Eye (tissue), 1 donor: Measurements from ENCODE around the gene BBC3.
A peak's percentile ranks its signal among the peaks of the same experiment; 100 is the strongest.
"Not testable (repeated sequence)": the region's sequence is repeated elsewhere in the genome, so short reads cannot be mapped to it uniquely, and the experiment has no call there.

ENCODE experiments used
- DNase-seq: peaks from one replicate; pipeline ENCODE4 v3.0.0-alpha.2; 2015

The BBC3 gene

DNA sequence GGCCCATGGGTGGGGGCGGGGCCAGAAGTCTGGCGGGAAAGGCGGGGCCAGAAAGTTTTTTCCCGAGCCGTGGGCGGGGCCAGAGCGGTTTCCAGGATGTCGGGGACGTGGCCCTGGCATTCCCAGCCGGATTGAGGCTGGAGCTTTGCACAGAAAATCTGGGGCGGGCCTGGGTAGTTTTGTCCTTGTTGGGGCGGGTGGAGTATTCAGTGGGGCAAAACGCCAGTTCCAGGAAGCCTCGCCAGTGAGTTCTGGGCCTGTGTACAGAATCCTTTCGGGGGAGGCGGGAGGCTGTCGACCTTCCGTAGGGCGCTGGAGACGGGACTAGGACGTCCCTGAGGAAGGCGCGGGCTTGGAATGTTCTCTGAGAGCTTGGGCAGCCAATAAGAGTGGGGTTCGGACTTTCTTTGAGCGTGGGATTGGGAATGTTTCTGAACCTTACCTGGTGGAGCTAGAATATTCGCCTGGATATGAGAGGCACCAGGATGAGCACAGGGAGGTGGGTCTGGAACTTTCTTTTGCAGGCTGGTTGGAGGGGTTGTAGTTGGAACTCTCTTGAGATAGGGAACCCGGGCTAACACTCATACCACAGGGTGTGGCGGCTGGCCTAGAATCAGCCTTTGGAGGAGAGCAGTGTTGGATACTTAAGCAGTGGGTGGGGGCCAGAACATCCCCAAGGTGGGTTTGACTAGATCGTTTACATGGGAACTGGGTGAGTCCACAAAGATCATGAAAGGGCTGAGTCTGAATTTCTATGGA is 26.6 kb upstream of the BBC3 start:
- no peak for DNase-seq

DNA sequence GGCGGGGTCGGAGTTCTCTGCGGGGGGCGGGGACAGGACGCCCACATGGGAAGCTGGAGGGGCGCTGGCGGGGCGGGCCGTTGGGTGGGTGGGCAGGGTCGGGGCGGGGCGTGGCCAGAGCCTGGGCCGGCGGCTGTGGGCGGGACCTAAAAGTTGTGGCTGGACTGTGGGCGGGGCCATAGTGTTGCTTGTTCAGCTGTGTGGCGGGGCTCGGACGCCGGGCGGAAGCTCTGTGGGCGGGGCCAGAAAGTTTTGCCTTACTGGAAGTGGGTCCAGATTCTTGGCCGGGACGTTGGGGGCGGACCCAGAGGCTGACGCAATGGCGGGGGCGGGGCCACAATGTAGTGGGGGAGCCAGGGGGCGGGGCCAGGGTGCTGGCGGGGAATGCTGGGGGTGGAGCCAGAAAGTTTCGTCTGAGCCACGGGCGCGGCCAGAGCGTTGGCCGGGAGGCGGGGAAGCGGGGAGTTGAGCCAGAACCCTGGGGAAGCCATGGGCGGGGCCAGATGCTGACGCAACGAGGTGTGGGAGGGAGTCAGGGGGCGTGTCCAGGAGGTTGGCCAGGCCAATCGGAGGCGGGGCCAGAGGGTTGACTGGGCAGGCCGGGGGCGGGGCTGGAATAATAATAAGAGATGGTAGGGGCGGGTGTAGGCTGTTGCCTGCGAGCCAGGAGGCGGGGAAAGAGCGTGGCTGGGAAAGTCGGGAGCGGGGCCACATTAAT is 25.9 kb upstream of the BBC3 start:
- peak; percentile 100 for DNase-seq

DNA sequence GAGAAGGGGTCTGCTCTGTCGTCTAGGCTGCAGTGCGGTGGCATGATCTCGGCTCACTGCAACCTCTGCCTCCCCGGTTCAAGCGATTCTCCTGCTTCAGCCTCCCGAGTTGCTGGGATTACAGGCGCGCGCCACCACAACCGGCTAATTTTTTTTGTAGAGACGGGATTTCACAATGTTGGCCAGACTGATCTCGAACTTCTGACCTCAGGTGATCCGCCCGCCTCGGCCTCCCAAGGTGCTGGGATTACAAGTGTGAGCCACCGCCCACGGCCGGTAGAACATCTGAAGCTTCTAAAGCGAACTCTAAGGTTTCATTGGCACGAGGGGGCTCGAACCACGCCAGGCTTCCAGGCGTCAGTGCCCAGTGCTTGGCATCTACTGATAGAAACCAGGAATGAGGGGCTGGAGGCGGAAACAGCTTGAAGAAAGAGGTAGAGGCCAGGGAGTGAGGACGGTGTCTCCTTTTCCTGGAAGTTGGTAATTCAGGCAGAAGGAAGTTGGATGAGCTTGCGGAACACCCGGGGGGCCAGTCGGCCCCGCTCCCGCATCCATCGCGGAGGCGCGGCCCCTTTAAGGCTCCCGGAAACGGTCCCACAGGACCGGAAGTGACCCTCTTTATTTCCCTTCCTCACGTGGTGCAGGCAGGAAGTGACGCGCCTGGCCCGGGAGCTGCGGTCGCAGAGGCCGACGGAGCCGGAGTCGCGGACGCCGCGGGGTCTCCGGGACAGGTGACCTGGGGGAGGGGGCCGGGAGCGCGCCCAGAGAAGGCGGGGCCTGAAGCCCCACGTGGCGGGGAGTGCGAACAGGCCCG is 25.1 kb upstream of the BBC3 start, which contains the start of gene CCDC9:
TSS of gene CCDC9 (plus strand) at position 647 of the 814 bp plus-strand sequence. CDS start 1,876 bp downstream, outside the sequence.
- peak; percentile 99 for DNase-seq

DNA sequence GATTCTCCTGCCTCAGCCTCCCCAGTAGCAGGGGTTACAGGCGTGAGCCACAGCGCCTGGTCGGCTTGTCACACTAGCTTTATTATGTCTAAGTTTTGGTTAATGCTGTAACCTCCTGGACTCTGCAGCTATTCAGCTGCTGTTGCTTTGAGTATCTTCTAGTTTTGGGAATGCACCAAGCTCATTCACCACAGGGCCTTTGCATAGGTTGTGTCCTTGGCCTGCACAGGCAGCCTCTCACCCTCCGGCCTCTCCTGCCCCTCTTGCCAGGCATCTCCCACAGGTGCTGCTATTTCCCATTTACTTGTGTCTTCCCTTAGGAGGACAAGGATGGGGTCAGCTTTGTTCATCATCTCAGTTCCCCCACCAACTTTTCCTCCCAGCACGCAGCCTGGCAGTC is 23.0 kb upstream of the BBC3 start:
- DNase-seq = no peak

DNA sequence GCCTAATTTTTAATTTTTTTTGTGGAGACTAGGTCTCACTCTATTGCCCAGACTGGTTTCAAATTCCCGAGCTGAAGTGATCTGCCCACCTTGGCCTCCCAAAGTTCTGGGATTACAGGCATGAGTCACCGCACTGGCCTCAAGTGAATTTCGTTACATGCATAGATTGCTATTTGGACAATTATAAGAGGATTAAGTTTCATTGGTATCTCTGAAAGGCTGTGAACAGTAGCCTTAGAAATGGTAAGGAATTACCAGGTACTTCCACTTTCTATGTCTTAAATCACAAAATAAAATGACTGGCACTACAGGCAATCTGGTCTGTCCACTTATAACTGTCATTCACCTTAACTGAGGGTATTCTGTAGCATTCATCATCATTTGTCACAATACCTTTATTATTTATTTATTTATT is 22.5 kb upstream of the BBC3 start:
- DNase-seq = no peak

DNA sequence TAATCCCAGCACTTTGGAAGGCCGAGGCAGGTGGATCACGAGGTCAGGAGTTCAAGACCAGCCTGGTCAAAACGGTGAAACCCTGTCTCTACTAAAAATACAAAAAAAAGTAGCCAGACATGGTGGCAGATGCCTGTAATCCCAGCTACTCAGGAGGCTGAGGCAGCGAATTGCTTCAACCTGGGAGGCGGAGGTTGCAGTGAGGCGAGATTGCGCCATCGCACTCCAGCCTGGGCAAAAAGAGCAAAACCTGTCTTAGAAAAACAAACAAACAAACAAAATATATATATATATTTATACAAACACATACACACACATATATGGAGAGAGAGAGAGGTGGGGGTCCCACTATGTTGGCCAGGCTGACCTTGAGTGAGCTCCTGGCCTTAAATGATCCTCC is 22.0 kb upstream of the BBC3 start:
- not testable (repeated sequence) for DNase-seq

DNA sequence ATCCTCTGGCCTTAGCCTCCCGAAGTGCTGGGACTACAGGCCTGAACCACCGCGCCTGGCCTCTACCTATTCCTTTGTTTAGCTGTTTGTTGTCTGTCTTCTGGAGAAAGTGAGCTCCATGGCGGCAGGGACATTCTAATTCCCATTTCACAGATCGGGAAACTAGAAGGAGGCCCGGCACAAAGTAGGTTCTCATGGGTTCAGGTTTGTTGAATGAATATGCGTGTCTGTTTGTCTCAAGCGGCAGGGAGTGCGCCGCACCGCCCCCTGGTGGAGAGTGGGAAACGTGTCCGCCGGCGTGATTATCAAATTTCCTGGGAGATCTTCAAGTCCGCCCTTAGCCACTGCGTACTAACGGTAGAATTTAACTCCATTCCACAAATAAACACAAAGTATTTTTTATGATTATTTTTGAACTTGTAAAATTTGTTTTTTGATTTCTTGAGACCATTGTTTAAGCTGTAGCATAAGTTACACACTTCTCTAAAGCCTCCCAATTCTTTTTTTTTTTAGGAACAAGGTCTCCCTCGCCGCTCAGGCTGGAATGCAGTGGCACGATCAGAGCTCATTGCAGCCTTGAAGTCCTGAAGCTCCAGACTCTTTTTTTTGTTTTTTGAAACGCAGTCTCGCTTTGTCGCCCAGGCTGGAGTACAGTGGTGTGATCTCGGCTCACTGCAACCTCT is 16.4 kb upstream of the BBC3 start:
- peak; percentile 92 for DNase-seq

DNA sequence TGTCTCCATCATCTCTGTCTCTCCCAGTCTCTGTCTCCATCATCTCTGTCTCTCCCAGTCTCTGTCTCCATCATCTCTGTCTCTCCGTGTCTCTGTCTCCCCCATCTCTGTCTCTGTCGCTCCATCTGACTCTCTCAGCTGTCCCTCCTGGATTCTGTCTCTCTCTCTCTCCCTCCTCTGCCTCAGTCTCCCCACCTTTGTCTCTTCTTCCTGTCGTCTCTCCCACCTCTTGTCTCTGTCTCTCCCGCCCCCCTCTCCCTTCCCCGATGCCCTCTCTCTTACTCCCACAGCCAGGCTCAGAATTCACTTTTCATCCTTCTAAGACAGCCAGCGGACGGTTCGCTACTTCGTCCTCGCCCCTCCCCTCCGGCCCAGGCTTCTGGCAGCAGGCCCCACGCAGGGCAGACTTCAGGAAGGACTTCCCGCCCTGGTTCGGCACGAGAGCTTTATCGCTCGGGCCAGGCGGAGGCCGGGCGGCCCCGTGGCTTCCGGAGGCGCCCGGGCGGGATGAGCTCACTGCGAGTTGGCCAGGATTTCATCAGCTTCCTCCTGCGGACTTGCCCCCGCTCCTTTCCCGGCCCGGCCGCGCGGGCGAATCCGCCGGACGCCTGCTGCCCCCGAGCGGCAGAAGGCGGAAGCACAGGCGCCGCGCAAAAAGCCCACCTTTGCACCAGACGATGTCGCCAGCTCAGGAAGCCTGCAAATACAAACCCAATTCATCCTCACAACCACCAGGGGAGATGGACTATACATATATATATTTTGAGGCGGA is 13.0 kb upstream of the BBC3 start:
- peak; percentile 95 for DNase-seq

DNA sequence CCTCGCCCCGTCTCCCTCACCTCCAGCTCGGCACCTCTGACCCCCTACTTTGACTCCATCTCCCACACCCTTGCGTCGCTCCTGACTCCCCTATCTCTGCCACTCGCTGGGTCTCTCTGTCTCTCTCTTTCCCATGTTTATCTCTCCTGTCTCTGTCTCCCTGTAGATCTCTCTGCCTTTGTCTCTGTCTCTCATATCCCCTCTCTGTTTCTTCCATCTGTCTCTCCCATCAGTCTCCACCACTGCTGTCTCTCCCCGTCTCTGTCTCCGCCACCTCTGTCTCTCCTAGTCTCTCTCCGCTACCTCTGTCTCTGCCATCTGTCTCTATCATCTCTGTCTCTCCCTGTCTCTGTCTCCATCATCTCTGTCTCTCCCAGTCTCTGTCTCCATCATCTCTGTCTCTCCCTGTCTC is 12.4 kb upstream of the BBC3 start:
- no peak for DNase-seq

DNA sequence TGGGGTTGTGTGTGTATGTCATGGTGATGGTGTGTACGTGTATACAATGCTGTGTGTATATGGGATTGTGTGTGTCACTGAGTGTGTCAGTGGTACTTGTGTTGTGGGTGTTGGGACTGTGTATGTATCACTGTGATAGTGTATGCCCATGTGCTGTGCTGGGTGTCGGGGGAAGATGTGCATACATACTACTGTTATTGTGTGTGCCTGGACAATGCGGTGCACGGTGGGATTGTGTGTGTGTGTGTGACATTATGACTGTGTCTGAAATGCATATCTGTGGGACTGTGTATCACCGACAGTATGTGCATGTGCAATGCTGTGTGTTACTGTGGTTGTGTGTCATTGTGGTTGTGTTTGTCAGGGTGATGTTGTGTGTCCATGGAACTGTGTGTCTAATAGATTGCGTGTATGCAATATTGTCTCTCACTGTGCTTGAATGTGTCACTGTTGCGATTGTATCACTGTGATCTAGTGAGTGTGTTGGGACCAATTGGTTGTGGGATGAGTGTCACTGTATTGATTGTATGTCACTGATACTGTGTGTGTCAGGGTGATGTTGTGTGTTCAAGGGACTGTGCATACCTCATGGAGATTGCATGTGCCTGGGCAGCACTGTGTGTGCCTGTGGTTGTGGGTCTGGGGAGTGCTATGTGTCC is 11.0 kb upstream of the BBC3 start:
- peak; percentile 17 for DNase-seq

DNA sequence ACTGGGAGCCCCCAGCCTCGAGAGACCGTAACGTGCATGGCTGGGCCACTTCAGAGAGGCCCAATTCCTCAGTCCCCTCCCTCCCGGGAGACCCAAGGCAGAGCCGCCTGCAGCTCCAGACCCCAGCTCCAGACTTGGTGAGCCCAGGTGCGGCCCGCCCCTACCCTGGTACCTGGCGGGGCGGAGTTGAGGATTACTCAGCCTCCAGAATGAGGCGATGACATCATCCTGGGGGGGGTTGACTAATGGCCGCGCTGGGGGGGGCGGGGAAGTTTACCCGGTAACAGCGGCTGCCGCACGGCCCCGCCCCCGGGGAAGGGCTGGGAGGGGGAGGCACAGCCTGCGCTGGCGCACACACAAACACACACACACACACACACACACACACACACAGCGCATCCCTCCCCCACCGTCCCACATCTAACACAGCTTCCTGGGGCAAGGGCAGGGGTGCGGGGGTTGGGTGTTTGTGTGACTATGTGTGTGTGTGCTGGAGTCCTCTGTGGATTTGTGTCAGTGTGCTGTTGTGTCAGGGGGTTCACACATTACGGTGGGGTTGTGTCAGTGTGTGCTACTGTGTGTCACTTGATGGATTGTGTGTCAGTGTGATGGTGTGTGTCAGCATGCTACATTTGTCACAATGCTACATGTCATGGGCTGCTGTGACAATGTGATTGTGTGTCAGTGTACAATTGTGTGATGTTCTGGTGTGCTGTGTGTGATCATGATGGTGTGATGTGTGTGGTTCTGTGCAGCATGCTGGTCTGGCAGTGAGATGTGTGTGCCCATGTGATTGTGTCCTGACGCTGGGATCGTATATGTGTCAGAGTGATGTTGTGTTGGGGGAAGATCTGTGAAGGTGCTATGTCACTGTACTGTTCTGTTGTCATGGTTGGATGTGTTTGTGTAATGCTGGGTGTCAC is 10.3 kb upstream of the BBC3 start:
- peak; percentile 70 for DNase-seq

DNA sequence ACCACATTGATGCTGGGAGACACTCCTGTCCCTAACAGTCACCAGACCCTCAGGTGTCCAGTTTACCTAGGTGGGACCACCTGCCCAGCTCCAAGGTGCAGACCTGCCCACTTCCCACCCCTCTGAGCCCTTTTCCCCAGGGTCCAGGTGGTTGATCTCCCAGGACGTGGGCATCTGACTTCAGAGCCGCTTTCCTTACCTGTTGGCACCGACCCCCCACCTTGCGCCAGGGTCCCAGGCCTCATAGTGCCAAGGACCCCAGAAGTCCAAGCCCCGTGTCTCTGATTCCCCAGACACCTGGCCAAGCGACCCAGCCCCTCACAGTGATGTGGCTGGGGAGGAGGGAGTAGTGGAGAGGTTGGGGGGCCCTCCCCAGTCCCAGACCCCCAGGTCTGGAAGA is 9.6 kb upstream of the BBC3 start:
- DNase-seq = no peak

DNA sequence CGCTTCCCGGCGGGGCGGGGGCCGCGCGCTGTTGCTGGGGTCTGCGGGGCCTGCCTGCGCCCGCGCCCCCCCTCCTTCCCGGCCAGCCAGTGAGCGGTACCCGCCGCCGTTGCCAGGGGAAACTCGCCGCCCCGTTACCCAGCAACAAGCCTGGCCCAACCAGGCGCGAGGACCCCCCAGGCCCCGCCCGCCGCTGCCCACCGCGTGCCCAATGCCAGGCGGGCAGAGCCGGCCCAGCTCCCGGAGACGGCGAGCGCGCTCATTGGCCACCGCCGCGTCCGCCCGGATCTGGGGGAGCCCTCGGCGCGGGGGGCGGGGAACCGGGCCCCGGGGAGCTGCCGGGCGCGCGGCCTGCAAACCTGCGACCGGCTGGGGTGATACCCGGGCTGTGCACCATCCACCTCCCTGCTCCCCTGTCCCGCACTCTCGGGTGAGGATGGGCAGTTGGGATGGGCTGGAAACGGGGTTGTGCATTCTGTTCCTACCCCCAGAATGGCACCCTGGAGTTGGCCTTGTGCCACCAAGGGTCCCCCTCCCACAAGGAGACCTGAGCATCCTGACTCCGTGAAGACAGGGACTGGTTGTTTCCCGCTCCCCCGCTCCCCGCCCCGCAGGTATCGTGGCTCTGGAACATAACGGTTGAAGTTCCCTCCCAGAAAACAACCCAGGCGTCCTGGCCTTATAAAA is 8.8 kb upstream of the BBC3 start:
- peak; percentile 84 for DNase-seq

DNA sequence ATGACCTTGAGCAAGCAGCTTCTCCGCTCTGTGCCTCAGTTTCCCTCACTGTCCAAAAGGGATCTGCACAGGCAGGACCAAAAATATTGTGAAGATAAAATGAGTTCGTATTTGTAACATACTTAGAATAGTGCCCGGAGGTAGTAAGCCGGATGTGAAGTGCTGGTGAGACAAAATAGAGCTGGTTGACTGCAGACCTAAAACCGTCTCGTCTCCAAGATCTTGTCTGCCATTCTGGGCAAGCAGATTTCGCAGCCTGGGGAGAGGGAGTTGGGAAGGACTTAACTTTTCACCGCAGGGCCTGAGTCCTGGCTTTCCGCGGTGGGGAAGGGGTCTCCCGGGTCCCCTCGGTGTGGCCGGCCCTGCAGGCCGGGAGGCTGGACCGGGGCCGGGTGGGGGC is 8.2 kb upstream of the BBC3 start:
- DNase-seq = peak; percentile 42

DNA sequence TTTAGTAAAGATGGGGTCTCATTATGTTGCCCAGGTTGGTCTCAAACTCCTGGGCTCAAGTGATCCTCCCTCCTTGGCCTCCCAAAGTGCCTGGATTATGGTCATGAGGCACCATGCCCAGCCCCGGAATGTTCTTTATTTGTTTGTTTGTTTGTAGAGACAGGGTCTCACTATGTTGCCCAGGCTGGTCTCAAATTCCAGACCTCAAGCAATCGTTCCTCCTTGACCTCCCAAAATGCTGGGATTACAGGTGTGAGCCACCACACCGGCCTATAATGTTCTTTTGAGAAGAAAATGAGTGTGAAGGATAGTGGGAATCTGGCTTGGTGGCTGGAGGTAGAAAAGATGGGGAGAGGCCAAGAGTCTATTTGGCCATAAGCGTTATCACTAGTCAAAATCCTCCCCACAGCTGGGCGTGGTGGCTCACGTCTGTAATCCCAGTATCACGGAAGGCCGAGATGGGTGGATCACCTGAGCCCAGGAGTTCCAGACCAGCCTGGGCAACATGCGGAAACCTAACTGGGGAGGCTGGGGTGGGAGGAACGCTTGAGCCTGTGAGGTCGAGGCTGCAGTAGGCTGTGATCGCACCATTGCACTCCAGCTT is 5.2 kb upstream of the BBC3 start:
- DNase-seq = no peak

DNA sequence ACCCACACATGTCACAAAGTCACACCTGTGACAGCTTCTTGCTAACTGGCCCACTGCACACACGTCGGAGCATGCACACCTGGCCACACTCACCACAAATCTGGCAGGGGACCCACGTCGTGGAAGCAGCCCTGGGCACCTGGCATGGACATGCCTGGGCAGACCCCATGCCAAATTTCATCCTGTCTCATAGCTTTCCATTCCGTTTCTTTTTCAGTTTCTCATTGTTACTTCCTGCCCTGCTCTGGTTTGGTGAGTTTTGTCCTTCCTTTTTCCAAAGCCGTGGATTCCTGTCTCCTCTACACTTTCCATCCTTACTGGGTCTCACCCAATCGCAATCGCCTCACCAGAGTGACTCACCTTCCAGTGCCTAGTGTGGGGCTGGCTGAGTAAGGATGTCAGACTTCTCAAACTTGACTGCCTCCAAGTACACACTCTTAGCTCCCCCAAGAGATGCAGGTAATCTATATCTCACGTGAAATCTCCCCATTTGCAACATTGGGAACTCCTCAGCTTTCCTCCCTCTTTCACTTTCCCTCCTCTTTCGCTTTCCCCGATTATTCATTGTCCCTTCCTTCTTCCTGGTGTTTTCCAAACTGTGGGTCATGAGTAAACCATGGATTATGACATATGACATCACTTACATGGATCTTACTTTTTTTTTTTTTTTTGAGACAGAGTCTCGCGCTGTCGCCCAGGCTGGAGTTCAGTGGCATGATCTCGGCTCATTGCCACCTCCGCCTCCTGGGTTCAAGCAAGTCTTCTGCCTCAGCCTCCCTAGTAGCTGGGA is 1.6 kb upstream of the BBC3 start:
- peak; percentile 19 for DNase-seq

DNA sequence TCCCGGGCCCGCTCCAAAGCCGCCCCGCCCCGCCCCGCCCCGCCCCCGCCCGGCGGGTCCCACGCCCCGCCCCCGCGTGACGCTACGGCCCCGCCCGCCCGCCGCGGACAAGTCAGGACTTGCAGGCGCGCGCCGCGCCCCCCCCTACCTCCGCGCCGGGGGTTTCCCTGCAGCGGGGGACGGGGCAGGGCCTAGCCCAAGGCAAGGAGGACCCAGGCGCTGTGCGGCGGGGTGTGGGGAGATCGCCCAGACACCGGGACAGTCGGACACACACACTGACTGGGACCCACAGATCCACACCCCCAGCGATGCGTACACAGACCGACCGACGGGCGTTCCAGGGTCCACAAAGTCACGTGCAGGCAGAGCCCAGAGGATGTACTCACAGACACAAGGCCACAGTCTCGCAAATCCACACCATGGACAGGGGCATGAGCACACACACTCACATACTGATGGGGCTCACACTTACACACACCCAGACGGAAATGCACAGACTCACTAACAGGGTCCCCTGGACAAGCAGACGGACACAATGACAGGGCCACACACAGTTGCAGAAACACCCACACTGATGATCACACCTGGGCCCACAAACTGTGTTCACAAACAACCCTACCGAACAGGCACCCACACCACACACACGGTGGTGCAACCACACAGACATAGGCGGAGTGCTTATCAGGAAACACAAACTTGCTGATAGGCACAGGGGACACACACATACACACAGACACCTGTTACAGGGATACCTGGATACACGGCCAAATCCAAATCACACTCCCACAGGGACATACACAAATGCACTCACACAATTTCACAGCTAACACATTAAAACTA is 436 bp upstream of the BBC3 start:
- DNase-seq = peak; percentile 84
